CD8-positive, alpha-beta memory T cell (primary cell): Measurements from ENCODE around the gene RUFY1. TPM values are rescaled to one million over a fixed set of nuclear protein-coding genes. Genes with fewer than 3 reads are reported as not detected.
"Not testable (repeated sequence)": the region's sequence is repeated elsewhere in the genome, so short reads cannot be mapped to it uniquely, and the experiment has no call there.

ENCODE experiments used
- CTCF ChIA-PET: fragments of 350-600 bp; sonication (Branson Sonifier 250); formaldehyde crosslinking; loops from one replicate; lab custom pipeline; 2021; ENCODE audit warnings: antibody characterized with exemption; lab: Charles Lee
- POLR2A ChIA-PET: fragments of 350-600 bp; sonication (Branson Sonifier 250); formaldehyde crosslinking; loops from one replicate; lab custom pipeline; 2021; ENCODE audit warnings: antibody characterized with exemption; lab: Charles Lee
- DNase-seq, 5 donors: peaks; one replicate each; pipeline versions ENCODE4 v3.0.0 to v3.0.0-alpha.2; 2020 to 2022; ENCODE audit warnings: mixed read lengths in 1 of 5
- H3K27ac ChIP-seq: one replicate; pipeline ENCODE4 v1.7.0; 2013; ENCODE audit warnings: low read depth, mild to moderate bottlenecking, low read length, moderate library complexity
- H3K27me3 ChIP-seq: 2 replicates; pipeline ENCODE4 v1.7.0; 2013; ENCODE audit warnings: low read length, mild to moderate bottlenecking; ENCODE audit not compliant: insufficient read depth, poor library complexity, severe bottlenecking
- H3K36me3 ChIP-seq: 2 replicates; pipeline ENCODE4 v1.7.0; 2013; ENCODE audit warnings: mild to moderate bottlenecking, low read length, moderate library complexity; ENCODE audit not compliant: insufficient read depth
- H3K4me1 ChIP-seq: 2 replicates; pipeline ENCODE4 v1.7.0; 2013; ENCODE audit warnings: mild to moderate bottlenecking, low read length, moderate library complexity; ENCODE audit not compliant: insufficient read depth
- H3K4me3 ChIP-seq: 2 replicates; pipeline ENCODE4 v1.7.0; 2013; ENCODE audit warnings: mild to moderate bottlenecking, low read length
- H3K9me3 ChIP-seq: 2 replicates; pipeline ENCODE4 v1.7.0; 2013; ENCODE audit warnings: mild to moderate bottlenecking, low read length
- H3K27ac Mint-ChIP-seq, 8 donors: one replicate each; pipeline ENCODE4 v1.8.0; 2020 to 2021; ENCODE audit warnings: mixed read lengths in 8 of 8, mild to moderate bottlenecking in 6 of 8, inconsistent platforms in 3 of 8, moderate library complexity in 3 of 8
- H3K27me3 Mint-ChIP-seq, 2 donors: one replicate each; pipeline ENCODE4 v1.8.0; 2020 to 2021; ENCODE audit warnings: mixed read lengths in 2 of 2, mild to moderate bottlenecking in 1 of 2, moderate library complexity in 1 of 2
- H3K36me3 Mint-ChIP-seq, 3 donors: one replicate each; pipeline ENCODE4 v1.8.0; 2020 to 2021; ENCODE audit warnings: mixed read lengths in 3 of 3, inconsistent platforms in 1 of 3, mild to moderate bottlenecking in 1 of 3
- H3K4me1 Mint-ChIP-seq, 3 donors: one replicate each; pipeline ENCODE4 v1.8.0; 2020 to 2021; ENCODE audit warnings: mixed read lengths in 3 of 3, inconsistent platforms in 1 of 3, mild to moderate bottlenecking in 1 of 3
- H3K4me3 Mint-ChIP-seq, 7 donors: one replicate each; pipeline ENCODE4 v1.8.0; 2020 to 2021; ENCODE audit warnings: mixed read lengths in 7 of 7, mild to moderate bottlenecking in 6 of 7, moderate library complexity in 4 of 7, inconsistent platforms in 2 of 7
- H3K9me3 Mint-ChIP-seq, 5 donors: one replicate each; pipeline ENCODE4 v1.8.0; 2020 to 2022; ENCODE audit warnings: mixed read lengths in 5 of 5, mild to moderate bottlenecking in 3 of 5, moderate library complexity in 2 of 5, inconsistent platforms in 1 of 5
- polyA plus RNA-seq: library from polyadenylated mRNA; unstranded; fragments of 300-500 nt; fragmentation: Illumina TruSeq; gene quantifications from one replicate; pipeline ENCODE4 v1.2.3, GENCODE V29; 2021
- total RNA-seq, 2 experiments: library from RNA; stranded (reverse); gene quantifications; one replicate each; pipeline ENCODE4 v1.2.3, GENCODE V29; 2021

The RUFY1 gene
- total and polyA plus RNA-seq, 3 experiments from 2014 or later, result 32.6 to 41.9 (median 40.4) TPM

DNA sequence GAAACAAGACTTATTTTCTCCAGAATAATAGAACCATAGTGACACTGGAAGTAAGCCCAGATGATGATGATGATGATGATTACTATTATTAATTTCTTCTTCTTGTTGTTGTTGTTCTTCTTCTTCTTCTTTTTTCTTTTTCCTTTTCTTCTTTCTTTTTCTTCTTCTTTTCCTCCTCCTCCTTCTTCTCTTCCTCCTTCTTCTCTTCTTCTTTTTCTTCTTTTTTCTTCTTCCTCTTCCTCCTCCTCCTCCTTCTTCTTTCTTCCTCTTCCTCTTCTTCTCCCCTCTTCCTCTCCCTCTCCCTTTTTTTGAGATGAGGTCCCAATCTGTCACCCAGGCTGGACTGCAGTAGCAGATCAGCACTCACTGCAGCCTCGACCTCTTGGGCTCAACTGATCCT, 40.5 kb upstream of the RUFY1 start:
- H3K36me3 Mint-ChIP-seq, result no peaks in the 10 kb centered on the region
- peak overlapping the region in 1 of 8 donors; percentile 33 for H3K27ac Mint-ChIP-seq
- H3K9me3 Mint-ChIP-seq, result no peaks in the 10 kb centered on the region
- no peak for DNase-seq
- CTCF ChIA-PET, result no interaction called here
- H3K27ac ChIP-seq, result no peak overlapping the region
- no peaks in the 10 kb centered on the region for H3K27me3 ChIP-seq
- H3K36me3 ChIP-seq, result no peaks in the 10 kb centered on the region
- H3K9me3 ChIP-seq, result no peaks in the 10 kb centered on the region
- POLR2A ChIA-PET, result no interaction called here
- no peak overlapping the region for H3K4me3 Mint-ChIP-seq
- H3K4me3 ChIP-seq, result no peak overlapping the region
- peaks cover 3 to 13% of the 10 kb centered on the region in 2 donors for H3K27me3 Mint-ChIP-seq
- peaks cover 3 to 8% (median 6%) of the 10 kb centered on the region in 3 donors for H3K4me1 Mint-ChIP-seq
- H3K4me1 ChIP-seq, result no peaks in the 10 kb centered on the region

DNA sequence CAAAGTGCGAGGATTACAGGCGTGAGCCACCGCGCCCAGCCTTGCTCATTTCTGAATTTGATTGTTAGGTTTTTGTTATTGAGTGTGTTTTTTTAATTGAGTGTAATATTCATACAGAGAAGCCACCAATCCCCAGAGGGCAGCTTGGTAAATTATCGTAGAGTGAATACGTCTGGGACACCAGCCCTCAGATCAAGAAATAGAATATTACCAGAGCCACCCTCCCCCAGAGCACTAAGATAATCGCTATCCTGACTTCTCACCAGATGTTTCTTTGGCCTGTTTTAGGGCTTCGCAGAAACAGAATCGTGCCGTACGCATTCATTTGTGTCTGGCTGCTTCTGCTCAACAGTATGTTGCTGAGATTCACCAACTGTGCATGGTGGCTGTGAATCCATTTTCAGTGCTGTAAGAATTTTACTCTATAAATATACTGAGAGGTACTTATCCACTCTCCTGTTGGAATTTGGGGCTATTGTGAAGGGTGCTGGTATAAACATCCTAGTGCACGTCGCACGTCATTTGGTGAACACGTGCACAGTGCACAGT, 37.8 kb upstream of the RUFY1 start:
- no peaks in the 10 kb centered on the region for H3K36me3 ChIP-seq
- H3K4me1 ChIP-seq, result no peaks in the 10 kb centered on the region
- CTCF ChIA-PET, result no interaction called here
- Mint-ChIP-seq H3K4me3 (no peak overlapping the region), H3K9me3 (no peaks in the 10 kb centered on the region), H3K27ac (no peak overlapping the region), H3K36me3 (no peaks in the 10 kb centered on the region), H3K4me1 (peaks cover 3 to 8% (median 6%) of the 10 kb centered on the region in 3 donors), H3K27me3 (peaks cover 3 to 18% of the 10 kb centered on the region in 2 donors)
- no peak overlapping the region for H3K27ac ChIP-seq
- no peak for DNase-seq
- POLR2A ChIA-PET, result no interaction called here
- H3K27me3 ChIP-seq, result no peaks in the 10 kb centered on the region
- H3K4me3 ChIP-seq, result no peak overlapping the region
- no peaks in the 10 kb centered on the region for H3K9me3 ChIP-seq

DNA sequence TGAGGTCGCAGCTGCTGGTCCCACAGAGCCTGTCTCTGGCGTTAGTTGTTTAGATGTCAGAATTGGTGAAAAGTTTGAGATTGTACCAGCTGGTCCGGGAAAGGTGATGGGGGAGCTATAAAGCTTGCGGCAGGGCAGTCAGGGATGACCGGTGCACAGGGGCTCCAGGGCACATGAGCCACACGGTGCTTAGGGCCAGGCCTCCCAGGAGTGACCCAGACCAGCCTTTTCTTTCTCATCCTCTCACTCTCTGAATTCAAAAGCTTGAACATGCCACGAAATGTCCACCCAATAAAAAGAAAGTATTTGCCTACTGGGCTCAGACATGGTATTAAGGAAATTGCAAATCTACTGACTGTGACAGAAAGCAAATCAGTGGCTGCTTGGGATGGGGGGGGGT, 34.9 kb upstream of the RUFY1 start:
- DNase-seq, H3K9me3 Mint-ChIP-seq, H3K4me1 Mint-ChIP-seq, H3K4me3 ChIP-seq, H3K27me3 ChIP-seq, H3K4me3 Mint-ChIP-seq, H3K9me3 ChIP-seq, H3K27ac ChIP-seq, H3K27ac Mint-ChIP-seq, H3K36me3 Mint-ChIP-seq, CTCF ChIA-PET, H3K4me1 ChIP-seq, POLR2A ChIA-PET, H3K36me3 ChIP-seq: not testable (repeated sequence)
- peaks cover 3 to 18% of the 10 kb centered on the region in 2 donors for H3K27me3 Mint-ChIP-seq

DNA sequence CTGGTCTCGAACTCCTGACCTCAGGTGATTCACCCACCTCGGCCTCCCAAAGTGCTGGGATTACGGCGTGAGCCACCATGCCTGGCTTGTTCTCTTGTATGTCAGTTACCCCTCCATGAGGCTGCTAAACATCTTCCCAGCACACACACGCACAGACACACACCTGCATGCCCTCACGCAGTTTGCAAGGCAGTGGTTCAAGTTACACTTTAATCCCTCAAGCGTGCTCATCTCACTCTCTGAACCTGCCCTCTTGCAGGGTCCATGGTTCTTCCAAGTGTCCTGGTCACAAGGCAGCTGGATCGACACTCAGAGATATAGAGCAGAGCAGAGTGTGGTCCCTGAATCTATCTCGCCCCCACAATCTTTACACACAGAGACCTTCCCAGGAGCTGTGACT, 34.1 kb upstream of the RUFY1 start:
- Histone ChIP-seq H3K27ac (no peak overlapping the region), H3K27me3 (no peaks in the 10 kb centered on the region), H3K9me3 (no peaks in the 10 kb centered on the region), H3K36me3 (no peaks in the 10 kb centered on the region), H3K4me3 (no peak overlapping the region), H3K4me1 (no peaks in the 10 kb centered on the region)
- Mint-ChIP-seq H3K36me3 (no peaks in the 10 kb centered on the region), H3K4me1 (no peaks in the 10 kb centered on the region), H3K27me3 (peaks cover 6 to 18% of the 10 kb centered on the region in 2 donors), H3K27ac (no peak overlapping the region), H3K9me3 (peaks cover 0 to 6% (median 2%) of the 10 kb centered on the region in 5 donors), H3K4me3 (no peak overlapping the region)
- POLR2A ChIA-PET, result no interaction called here
- CTCF ChIA-PET, result no interaction called here
- no peak for DNase-seq

DNA sequence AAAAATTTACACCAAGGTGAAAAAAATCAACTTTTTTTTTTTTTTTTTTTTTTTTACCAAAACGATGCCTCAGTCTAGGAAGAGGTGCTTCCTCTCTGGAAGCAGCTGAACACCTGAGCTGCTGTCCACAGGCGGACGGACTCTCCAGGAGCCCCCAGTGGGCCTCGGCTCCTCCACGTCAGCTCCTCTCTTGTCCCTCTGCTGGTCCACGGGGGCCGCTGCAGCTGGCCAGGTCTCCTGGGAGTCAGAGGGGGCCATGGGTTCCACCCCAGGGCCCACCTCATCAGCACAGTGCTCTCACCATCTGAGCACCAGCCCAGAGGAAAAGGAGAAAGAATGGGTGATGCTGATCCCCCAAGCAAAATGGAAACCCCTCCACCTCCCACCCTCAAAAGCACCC, 32.6 kb upstream of the RUFY1 start:
- CTCF ChIA-PET, H3K4me3 Mint-ChIP-seq, H3K9me3 ChIP-seq, H3K36me3 ChIP-seq, POLR2A ChIA-PET, H3K27ac Mint-ChIP-seq, H3K36me3 Mint-ChIP-seq, H3K27me3 ChIP-seq, DNase-seq, H3K4me3 ChIP-seq, H3K4me1 ChIP-seq, H3K4me1 Mint-ChIP-seq, H3K27ac ChIP-seq, H3K9me3 Mint-ChIP-seq: not testable (repeated sequence)
- peaks cover 6 to 13% of the 10 kb centered on the region in 2 donors for H3K27me3 Mint-ChIP-seq

DNA sequence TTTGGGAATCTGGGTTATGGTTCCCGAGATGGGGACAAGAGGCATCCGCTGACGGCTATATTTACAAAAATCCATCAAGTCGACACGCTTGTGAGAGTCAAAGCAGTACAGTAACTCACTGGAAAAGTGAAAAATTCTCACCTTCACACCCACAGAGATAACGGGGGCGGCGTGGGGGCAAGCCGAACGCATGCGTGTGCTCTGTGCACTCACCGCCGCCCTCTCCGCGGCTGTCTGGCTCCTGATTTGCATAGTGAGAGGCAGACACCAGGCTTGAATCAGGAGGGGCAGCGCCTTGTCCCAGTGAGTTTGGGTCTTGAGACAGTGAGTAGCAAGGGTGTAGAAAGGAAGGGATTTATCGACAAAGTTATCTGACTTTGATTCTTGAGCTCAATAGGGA, 32.0 kb upstream of the RUFY1 start:
- H3K4me1 Mint-ChIP-seq, H3K27ac ChIP-seq, DNase-seq, H3K9me3 ChIP-seq, H3K4me1 ChIP-seq, CTCF ChIA-PET, H3K27me3 ChIP-seq, POLR2A ChIA-PET, H3K4me3 ChIP-seq, H3K27ac Mint-ChIP-seq, H3K9me3 Mint-ChIP-seq, H3K36me3 Mint-ChIP-seq, H3K4me3 Mint-ChIP-seq, H3K36me3 ChIP-seq: not testable (repeated sequence)
- peaks cover 6 to 11% of the 10 kb centered on the region in 2 donors for H3K27me3 Mint-ChIP-seq

DNA sequence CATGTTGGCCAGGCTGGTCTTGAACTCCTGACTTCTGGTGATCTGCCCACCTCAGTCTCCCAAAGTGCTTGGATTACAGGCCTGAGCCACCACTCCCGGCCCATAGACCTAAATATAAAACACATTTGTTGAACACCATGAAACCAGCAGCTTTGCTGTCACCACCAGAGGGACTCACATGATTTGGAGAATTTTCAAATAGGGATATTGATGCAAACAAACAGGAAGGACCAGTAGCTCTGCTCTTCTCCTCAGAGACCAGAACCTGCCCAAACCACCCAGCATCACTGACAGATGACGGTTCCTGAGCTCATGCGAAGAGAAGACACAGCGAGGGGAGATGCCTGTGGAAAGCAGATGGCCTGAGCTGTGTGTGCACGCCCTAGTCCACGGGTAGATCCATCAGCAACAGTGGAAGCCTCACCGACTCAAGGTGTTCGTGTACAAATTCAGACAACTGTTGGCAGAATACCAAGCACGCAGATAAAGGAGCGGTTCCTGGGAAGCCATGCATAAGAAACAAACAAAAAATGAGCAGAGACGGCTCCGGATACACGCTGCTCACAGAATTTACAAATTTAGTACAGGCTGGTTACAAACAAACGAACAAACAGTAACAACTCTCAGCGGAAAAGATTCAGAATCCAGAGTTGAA, 30.8 kb upstream of the RUFY1 start:
- DNase-seq, H3K9me3 Mint-ChIP-seq, H3K4me1 ChIP-seq, H3K36me3 ChIP-seq, H3K27me3 ChIP-seq, H3K27ac Mint-ChIP-seq, H3K27me3 Mint-ChIP-seq, H3K27ac ChIP-seq, H3K4me3 ChIP-seq, POLR2A ChIA-PET, H3K4me3 Mint-ChIP-seq, H3K4me1 Mint-ChIP-seq, CTCF ChIA-PET, H3K36me3 Mint-ChIP-seq, H3K9me3 ChIP-seq: not testable (repeated sequence)

DNA sequence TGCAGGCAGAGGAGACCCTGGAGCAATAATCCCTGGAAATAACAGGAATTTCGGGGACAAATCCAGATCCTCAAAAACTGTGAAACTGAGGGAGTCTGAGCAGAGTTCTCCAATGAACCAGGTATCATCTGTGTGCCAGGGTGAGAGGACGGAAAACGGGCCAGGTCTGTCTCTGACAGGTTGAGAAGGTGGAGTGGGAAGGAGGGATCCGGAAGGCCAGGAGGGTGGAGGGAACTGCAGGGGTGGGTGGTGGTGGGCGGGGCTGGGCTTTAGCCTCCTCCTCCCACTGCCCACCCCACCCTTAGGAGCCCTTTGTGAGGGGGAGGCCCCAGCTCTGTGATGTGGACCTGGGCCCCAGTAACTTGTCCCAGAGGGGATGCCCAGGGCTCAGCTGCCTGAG, 28.2 kb upstream of the RUFY1 start:
- H3K9me3 ChIP-seq, H3K36me3 ChIP-seq, H3K4me3 ChIP-seq, H3K4me3 Mint-ChIP-seq, H3K27ac Mint-ChIP-seq, DNase-seq, CTCF ChIA-PET, H3K27me3 ChIP-seq, POLR2A ChIA-PET, H3K4me1 Mint-ChIP-seq, H3K27me3 Mint-ChIP-seq, H3K36me3 Mint-ChIP-seq, H3K9me3 Mint-ChIP-seq, H3K27ac ChIP-seq, H3K4me1 ChIP-seq: not testable (repeated sequence)
